Calu3 (cell line): ENCODE data around the gene MYO7A. TPM values are rescaled to one million over a fixed set of nuclear protein-coding genes. Genes with fewer than 3 reads are reported as not detected.
"Not testable (repeated sequence)": the region's sequence is repeated elsewhere in the genome, so short reads cannot be mapped to it uniquely, and the experiment has no call there.

Source experiments
- BruUV-seq: library from RNA; stranded (reverse); fragments of 400-500 nt; replicated peaks from 2 replicates; lab custom pipeline; 2021; lab: Mats Ljungman, UMichigan
- CTCF ChIA-PET: fragments of 300-600 bp; sonication (Branson Sonifier 250); formaldehyde crosslinking; loops from one replicate; lab custom pipeline; 2022; ENCODE audit warnings: antibody characterized with exemption; lab: Charles Lee
- DNase-seq: peaks from one replicate; pipeline ENCODE4 v3.0.0; 2022
- H3K27ac Mint-ChIP-seq: one replicate; pipeline ENCODE4 v1.8.0; 2022; ENCODE audit warnings: mixed read lengths; ENCODE audit not compliant: unreplicated experiment
- H3K27me3 Mint-ChIP-seq: one replicate; pipeline ENCODE4 v1.8.0; 2022; ENCODE audit warnings: mixed read lengths; ENCODE audit not compliant: unreplicated experiment
- H3K36me3 Mint-ChIP-seq: one replicate; pipeline ENCODE4 v1.8.0; 2022; ENCODE audit warnings: mild to moderate bottlenecking, moderate library complexity, mixed read lengths; ENCODE audit not compliant: insufficient read depth, unreplicated experiment
- H3K4me1 Mint-ChIP-seq: one replicate; pipeline ENCODE4 v1.8.0; 2022; ENCODE audit warnings: mild to moderate bottlenecking, low read depth, mixed read lengths; ENCODE audit not compliant: unreplicated experiment
- H3K4me3 Mint-ChIP-seq: one replicate; pipeline ENCODE4 v1.8.0; 2022; ENCODE audit warnings: mild to moderate bottlenecking, low read depth, moderate library complexity, mixed read lengths; ENCODE audit not compliant: unreplicated experiment
- H3K9me3 Mint-ChIP-seq: one replicate; pipeline ENCODE4 v1.8.0; 2022; ENCODE audit warnings: low read depth, mixed read lengths; ENCODE audit not compliant: unreplicated experiment
- CTCF ChIP-seq: fragments of 200-600 bp; IDR thresholded peaks from one replicate; pipeline ENCODE4 v1.8.0; 2022; ENCODE audit warnings: antibody characterized with exemption; ENCODE audit not compliant: unreplicated experiment
- intact Hi-C: fragments of 100-400 bp; cut with micrococcal nuclease; formaldehyde crosslinking; loops from one replicate; pipeline ENCODE4 v1.10.0; 2022; ENCODE audit not compliant: unreplicated experiment
- total RNA-seq: library from RNA; stranded (reverse); gene quantifications from 2 replicates; pipeline ENCODE4 v1.2.3, GENCODE V29; 2022

The MYO7A gene
- total RNA-seq, 1 experiment from 2014 or later: 3.7 TPM

DNA sequence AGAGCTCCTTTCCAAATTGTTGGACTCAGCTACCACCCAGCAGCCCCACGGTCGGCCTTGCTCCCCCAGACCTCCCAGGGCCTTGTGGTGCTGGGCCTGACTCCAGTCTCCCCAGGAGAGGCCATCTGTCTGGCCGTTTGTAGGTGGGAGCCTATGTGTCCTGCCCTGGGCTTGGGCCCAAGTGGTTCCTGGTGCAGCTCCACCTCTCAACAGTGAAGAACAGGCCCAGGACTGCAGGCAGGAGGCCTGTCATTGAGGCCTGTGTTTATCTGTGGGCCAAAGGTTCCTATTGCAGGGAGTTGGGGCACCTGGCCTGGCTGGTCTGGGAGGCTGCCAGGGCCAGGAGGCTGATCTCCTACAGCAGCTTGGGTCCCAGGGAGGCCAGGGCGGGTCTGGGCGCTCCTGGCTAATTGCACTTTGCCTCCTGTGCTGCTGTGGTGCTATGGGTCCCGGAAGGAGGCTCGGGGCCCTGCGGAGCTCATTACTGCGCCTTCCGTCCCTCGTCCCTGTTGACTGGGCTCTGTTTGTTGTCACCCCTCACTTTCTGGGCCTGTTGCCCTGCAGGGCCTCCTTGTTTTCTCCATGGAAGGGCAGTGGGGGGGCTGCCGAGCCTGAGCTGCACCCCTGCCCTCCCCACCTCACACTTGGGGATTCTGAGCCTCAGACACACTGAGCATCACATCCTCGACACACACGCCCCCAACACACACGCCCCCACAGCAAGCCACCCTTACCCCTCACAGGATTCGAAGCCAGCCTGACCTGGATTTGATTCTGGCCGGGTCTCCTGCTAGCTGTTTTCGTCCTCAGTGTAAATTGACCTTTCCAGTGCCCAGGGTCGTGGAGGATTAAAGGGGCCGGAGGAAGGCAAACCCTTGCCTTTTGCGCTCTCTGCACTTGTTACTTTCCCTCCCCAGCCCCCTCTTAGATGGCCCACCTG lies 32.2 kb upstream of the MYO7A start:
- TF ChIP-seq CTCF: no peak
- Mint-ChIP-seq H3K27ac (no peak overlapping the region), H3K36me3 (peaks cover 5% of the 10 kb centered on the region), H3K9me3 (no peaks in the 10 kb centered on the region), H3K4me1 (peaks cover 21% of the 10 kb centered on the region), H3K4me3 (no peak overlapping the region), H3K27me3 (no peaks in the 10 kb centered on the region)
- no TSS peak for BruUV-seq
- CTCF ChIA-PET: interaction anchor here (0.8 to 2.7 kb wide), 6 partner anchors 11 to 75 kb away, joined by 3 to 14 read pairs (median 4); partner anchors contain the start of gene MYO7A
- DNase-seq: no peak
- intact Hi-C loops: no loop called here

GRCh38 chr11:77096591-77097019 lies 31.4 kb upstream of the MYO7A start:
- no TSS peak for BruUV-seq
- CTCF ChIA-PET: interaction anchor here (0.7 to 2.7 kb wide), 4 partner anchors 10 to 1661 kb away, joined by 3 to 14 read pairs (median 6); no protein-coding TSS in a partner anchor

DNA sequence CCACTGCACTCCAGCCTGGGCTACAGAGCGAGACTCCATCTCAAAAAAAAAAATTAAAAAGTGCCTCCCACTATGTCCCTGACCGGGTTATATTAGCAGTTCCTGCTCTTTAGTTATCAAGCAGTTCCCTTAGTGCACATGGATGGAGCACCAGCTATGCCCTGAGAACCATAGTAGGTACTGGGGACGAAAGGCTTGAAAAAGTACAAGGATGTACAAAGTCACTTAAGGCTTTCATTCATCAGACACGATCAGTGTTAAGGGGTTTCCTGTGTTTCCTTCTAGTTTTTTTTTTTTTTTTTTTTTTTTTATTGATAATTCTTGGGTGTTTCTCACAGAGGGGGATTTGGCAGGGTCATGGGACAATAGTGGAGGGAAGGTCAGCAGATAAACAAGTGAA lies 30.9 kb upstream of the MYO7A start:
- CTCF ChIA-PET: interaction anchor here (0.7 to 2.2 kb wide), 2 partner anchors 10 to 1662 kb away, joined by 3 to 7 read pairs; no protein-coding TSS in a partner anchor
- H3K27ac Mint-ChIP-seq, H3K36me3 Mint-ChIP-seq, H3K27me3 Mint-ChIP-seq, H3K9me3 Mint-ChIP-seq, intact Hi-C loops, BruUV-seq, H3K4me3 Mint-ChIP-seq, DNase-seq: not testable (repeated sequence)
- peaks cover 21% of the 10 kb centered on the region for H3K4me1 Mint-ChIP-seq

More at GRCh38 chr11:77096591-77097019, 31.4 kb upstream of the MYO7A start:
- no peak for TF ChIP-seq CTCF
- no peak for DNase-seq
- Mint-ChIP-seq H3K9me3 (no peaks in the 10 kb centered on the region), H3K36me3 (peaks cover 5% of the 10 kb centered on the region), H3K4me1 (peaks cover 21% of the 10 kb centered on the region), H3K4me3 (no peak overlapping the region), H3K27ac (no peak overlapping the region), H3K27me3 (no peaks in the 10 kb centered on the region)
- intact Hi-C loops: no loop called here

GRCh38 chr11:77100166-77101042 lies 27.6 kb upstream of the MYO7A start:
- CTCF ChIA-PET: interaction anchor here (0.6 to 1.1 kb wide), 5 partner anchors 9 to 295 kb away, joined by 3 to 4 read pairs (median 3); no protein-coding TSS in a partner anchor
- no peaks in the 10 kb centered on the region for H3K27me3 Mint-ChIP-seq
- H3K36me3 Mint-ChIP-seq: peaks cover 10% of the 10 kb centered on the region
- H3K9me3 Mint-ChIP-seq: no peaks in the 10 kb centered on the region
- DNase-seq: no peak
- intact Hi-C loops: no loop called here
- no peak for TF ChIP-seq CTCF
- no peak overlapping the region for H3K27ac Mint-ChIP-seq
- H3K4me3 Mint-ChIP-seq: no peak overlapping the region
- peaks cover 21% of the 10 kb centered on the region for H3K4me1 Mint-ChIP-seq
- BruUV-seq: no TSS peak
